ENCODE data around the gene USP25.

DNA sequence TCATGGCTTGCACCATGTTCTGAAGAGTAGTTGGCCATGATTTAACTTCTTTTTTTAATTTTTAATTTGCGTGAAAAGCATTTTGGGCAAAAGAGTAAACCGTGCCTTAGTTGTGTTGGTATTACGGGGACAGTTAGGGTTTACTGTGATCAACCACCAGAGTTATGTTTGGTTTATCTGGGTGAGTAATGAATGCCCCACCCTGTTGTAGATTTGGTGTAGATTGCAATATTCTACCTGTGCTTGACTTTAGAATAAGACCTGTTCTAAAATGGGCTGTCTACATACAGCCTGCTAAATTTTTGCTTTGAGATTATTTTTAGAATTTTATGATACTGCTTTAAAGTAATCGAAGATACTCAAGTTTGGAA, 1.4 kb downstream of the USP25 start:
- TF ChIP-seq, protein P1, sequence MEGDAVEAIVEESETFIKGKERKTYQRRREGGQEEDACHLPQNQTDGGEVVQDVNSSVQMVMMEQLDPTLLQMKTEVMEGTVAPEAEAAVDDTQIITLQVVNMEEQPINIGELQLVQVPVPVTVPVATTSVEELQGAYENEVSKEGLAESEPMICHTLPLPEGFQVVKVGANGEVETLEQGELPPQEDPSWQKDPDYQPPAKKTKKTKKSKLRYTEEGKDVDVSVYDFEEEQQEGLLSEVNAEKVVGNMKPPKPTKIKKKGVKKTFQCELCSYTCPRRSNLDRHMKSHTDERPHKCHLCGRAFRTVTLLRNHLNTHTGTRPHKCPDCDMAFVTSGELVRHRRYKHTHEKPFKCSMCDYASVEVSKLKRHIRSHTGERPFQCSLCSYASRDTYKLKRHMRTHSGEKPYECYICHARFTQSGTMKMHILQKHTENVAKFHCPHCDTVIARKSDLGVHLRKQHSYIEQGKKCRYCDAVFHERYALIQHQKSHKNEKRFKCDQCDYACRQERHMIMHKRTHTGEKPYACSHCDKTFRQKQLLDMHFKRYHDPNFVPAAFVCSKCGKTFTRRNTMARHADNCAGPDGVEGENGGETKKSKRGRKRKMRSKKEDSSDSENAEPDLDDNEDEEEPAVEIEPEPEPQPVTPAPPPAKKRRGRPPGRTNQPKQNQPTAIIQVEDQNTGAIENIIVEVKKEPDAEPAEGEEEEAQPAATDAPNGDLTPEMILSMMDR (IDR thresholded peaks at IDR 0.05), result no peak
- no peak for TF ChIP-seq POLR2A (IDR thresholded peaks at IDR 0.05)

Measured in testis (tissue), 2 donors.